HG03135 (cell line): ENCODE results near the gene NFKBIA.
"Not testable (repeated sequence)": the region's sequence is repeated elsewhere in the genome, so short reads cannot be mapped to it uniquely, and the experiment has no call there.

ENCODE experiments used
- ATAC-seq: cut with Tn5 transposase; IDR thresholded peaks from one replicate; pipeline ENCODE4 v1.9.1; 2021; ENCODE audit warnings: mild to moderate bottlenecking, moderate library complexity; ENCODE audit not compliant: unreplicated experiment

Gene NFKBIA

GRCh38 chr14:35409595-35409994 is 5.0 kb upstream of the NFKBIA start:
- no peak for ATAC-seq

DNA sequence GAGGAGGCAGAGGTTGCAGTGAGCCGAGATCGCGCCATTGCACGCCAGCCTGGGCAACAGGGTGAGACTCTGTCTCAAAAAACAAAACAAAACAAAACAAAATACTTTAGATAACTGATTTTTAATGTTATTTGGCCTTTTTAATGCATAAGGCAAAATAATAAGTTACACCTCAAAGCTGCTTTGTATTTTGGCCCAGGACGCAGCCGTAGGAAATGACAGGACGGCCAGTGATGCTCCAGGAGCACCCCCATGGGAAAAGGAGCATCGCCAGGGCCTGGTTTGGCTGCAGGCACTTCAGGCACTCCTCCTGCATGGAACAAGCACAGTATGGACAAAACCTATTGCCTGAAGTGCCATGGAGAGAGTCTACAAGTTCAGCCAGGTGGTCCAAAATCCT is 3.5 kb upstream of the NFKBIA start:
- ATAC-seq: no peak

DNA sequence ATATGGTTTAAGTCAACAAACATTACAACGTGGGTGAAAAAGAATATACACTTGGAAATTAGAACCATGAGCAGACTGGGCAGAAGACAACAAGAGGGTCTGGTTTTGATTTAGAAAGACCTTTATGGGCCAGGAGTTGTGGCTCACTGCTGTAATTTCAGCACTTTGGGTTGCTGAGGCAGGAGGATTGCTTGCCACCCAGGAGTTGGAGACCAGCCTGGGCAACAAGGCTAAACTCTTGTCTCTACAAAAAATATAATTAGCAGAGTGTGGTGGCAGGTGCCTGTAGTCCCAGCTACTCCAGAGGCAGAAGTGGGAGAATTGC is 2.7 kb upstream of the NFKBIA start:
- no peak for ATAC-seq

DNA sequence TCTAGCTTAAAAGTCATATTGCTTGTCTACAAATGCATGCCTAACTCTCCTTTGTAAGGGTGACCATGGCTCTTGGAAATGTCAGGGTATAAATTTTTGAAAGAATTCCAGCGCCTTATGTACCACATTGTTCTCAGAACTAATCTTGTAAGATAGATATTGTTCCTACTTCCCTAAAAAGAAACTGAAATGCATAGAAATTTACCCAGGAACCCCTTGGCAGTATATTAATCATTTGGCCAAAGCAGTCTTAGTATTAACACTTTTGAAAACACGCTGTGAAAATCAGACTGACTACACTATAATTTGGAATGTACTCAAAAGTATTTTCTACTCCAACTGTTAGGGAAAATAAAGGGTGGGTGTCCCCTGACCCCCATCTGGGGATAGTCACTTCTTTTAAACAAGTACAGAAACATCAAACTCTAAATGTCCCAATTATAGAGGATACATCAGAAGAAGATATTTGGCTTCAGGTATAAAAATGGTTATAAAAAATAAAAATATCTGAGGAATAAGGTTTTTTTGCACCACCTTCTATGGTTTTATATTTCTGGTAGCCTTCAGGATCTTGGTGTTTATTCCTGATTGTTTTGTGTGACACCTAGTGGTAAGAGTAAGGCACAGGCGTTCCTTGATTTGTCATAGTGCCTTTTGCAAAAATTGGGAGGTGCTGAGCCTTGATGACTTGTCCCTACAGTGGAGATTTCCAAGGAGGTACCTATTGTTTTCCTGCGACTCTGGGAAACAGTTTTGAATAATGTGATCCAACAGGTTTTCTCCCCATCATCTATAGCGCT is 2.2 kb upstream of the NFKBIA start:
- ATAC-seq: no peak

- no peak for ATAC-seq
These were observed 1.5 kb upstream of the NFKBIA start for GRCh38 chr14:35406090-35406489.

GRCh38 chr14:35405304-35405996 is 901 bp upstream of the NFKBIA start:
- ATAC-seq: no peak

GRCh38 chr14:35403603-35404448 is 723 bp downstream of the NFKBIA start:
- ATAC-seq: peak; percentile 57

GRCh38 chr14:35403114-35403602 is 1.4 kb downstream of the NFKBIA start:
- ATAC-seq: no peak

GRCh38 chr14:35402323-35403113 is 2.0 kb downstream of the NFKBIA start:
- ATAC-seq: no peak

DNA sequence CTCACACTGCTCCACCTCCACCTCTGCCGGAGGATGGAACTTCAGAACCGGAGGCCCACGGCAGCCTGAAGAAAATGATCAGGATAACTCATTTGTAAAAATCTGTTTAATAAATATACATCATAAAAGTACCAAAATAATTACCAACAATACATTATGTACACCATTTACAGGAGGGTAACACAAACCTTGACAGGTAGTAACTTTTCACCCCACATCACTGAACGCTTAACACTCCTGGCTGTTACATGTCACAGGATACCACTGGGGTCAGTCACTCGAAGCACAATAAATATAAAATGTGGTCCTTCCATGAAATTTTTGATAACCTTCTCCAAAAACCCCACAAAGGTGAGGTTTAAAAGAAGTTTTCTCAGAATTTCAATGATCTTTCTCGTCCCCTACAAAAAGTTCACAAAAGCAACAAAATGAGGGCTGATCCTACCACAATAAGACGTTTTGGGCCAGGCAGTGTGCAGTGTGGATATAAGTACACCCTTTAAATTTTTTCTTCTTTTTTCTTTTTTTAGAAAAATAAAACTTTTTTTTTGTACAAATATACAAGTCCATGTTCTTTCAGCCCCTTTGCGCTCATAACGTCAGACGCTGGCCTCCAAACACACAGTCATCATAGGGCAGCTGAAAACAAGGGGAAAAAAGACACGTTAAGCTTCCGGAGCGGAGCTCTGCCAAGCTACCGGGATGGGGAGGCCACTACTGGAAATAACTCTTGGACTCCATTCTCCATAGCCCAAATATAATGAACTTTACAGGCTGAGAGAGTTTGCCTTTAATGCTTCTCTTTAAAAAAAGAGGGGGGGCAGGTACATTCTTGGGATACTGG is 2.9 kb downstream of the NFKBIA start:
- no peak for ATAC-seq

DNA sequence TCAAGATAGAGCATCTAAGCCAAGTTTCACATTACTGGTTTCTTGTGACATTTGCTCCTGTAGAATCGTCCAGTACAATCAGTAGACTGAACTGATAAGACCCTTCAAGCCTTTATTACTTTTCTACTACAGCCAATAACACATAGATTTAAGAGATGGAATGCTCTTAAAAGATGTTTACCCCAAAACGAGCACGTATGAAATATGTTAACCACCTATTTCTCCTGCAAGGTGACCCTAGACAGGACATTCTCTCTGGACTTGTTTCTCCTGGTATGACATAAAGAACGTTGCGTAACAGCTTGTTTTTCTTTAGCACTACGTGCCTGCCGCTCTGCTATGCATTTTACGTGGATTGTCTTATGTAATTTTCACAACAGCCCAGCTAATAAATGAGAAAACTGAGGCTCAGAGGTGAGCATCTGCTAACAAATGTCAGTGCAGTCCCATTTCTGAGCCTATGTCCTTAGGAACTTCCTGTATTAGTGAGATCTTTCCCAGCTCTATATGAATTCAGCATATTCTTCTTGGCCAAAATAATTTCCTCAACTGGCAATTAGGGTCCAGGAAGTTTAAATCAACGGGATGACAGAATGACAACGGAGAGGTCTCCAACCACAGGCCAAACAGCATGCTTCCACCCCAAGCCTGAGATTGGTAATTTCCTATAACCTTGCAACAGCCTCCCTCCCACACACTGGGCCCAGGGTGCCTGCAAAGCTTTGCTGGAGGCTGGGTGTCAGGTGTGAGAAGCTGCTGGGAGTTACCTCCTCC is 3.7 kb downstream of the NFKBIA start:
- ATAC-seq: no peak

DNA sequence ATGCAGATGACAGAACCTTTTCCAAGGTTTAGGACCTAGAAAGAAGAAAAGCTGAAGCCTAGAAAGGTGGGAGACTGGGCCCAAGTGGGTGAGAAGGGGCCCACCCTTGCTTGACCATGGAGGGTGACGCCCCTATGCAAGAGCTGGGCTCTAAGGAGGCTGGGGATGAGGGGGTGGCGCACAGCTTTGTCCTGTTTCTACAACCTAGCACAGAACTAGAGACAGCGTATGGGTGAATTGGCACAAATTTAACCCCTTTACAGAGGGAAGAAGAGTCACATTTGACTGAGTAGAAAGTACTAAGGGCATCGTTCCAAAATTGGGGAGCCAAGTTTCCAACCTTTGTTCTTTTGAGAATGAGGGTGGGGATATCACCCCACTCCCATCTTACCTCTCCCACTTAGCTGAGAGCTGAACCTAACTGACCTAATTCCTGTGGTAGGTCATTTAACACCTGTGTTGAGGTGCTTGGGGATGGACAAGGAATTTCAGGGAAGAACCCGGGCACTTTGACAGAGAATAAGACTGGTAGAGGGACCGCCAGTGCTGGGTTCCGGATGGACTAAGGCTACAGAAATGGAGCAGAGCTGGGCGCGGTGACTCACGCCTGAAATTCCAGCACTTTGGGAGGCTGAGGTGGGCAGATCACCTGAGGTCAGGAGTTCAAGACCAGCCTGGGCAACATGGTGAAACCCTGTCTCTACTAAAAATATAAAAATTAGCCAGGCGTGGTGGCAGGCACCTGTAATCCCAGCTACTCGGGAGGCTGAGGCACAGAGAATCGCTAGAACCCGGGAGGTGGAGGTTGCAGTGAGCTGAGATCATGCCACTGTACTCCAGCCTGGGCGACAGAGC is 5.2 kb downstream of the NFKBIA start:
- ATAC-seq: no peak

DNA sequence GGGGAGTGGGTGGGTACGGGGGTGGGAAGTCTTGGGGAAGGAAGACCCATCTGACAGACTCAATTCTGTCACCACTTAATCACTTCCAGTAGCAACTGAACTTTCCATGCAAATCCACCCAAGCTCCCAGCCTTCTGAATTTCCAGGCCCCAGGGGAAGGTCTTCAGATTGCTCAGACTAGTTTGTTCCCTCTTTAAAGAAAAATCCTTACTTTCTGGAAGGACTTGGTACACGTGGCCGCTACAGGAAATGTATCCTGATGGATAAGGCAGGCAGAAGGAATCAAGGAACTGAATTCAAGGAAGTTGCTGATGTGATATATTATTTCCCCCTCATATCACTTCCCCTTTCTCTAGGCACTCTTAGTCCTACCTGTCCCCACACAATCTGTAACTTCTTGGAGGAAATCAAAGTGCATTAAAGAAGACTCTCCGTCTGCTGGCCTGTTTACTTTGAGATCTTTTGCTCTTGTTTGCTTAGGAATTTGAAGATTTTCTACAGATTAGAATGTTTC is 6.4 kb downstream of the NFKBIA start:
- no peak for ATAC-seq

DNA sequence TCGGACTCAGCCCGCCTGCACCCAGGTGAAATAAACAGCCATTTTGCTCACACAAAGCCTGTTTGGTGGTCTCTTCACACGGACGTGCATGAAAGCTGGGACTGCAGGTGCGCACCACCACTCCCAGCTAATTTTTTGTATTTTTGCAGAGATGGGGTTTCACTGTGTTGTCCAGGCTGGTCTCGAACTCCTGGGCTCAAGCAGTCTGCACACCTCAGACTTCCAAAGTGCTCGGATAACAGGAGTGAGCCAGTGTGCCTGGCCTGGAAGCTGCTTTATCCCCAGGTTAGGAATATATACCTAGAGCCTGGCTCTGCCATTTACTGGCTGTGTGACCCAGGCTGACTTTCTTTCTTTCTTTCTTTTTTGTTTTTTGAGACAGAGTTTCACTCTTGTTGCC is 7.9 kb downstream of the NFKBIA start:
- not testable (repeated sequence) for ATAC-seq

DNA sequence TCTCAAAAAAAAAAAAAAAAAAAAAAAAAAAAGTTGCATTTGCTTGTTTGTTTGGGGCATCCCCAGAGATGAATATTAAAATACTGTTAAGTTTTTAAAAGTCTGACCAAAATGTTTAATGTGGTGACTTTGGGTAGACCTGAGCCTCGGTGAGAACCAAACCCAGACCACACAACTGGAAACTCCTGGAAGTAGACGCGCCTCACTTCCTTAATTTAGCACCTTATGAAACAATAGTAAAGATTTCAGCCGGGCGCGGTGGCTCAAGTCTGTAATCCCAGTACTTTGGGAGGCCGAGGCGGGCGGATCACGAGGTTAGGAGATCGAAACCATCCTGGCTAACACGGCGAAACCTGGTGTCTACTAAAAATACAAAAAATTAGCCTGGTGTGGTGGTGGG is 9.3 kb downstream of the NFKBIA start:
- ATAC-seq: no peak

GRCh38 chr14:35394326-35395013 is 10.1 kb downstream of the NFKBIA start:
- ATAC-seq: no peak

DNA sequence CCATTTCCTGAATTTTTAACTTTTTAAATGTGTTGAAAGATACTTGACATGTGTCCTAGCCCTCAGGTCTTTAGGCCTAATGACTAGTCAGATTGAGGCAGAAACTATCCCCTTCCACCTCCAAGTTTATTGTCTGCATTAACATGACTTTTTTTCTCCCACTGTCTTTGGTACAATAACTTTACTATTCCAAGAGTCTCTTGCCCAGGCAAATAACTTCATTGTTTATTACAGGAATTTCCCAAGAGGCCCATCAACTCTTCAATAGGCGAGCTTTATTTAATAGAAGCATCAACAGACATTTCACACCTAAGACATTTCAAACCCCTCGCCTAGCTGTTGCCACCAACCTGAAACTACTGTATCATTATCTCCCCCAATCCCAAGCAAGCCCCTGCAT is 10.7 kb downstream of the NFKBIA start:
- no peak for ATAC-seq
